Measurements from ENCODE around the gene TBC1D22A.
"Not testable (repeated sequence)": the region's sequence is repeated elsewhere in the genome, so short reads cannot be mapped to it uniquely, and the experiment has no call there.

Gene TBC1D22A

GRCh38 chr22:47114813-47115517 is 352.5 kb downstream of the TBC1D22A start:
- DNase-seq: no peak

- no peak for DNase-seq
Observed at GRCh38 chr22:47115518-47115890, 353.1 kb downstream of the TBC1D22A start.

- DNase-seq: no peak
Observed at GRCh38 chr22:47115921-47116320, 353.5 kb downstream of the TBC1D22A start.

GRCh38 chr22:47116426-47117341 is 354.2 kb downstream of the TBC1D22A start:
- no peak for DNase-seq

- not testable (repeated sequence) for DNase-seq
Observed at GRCh38 chr22:47117442-47117841, 355.0 kb downstream of the TBC1D22A start.

GRCh38 chr22:47119181-47119580 is 356.7 kb downstream of the TBC1D22A start:
- no peak for DNase-seq

GRCh38 chr22:47120399-47120798 is 357.9 kb downstream of the TBC1D22A start:
- DNase-seq: no peak

GRCh38 chr22:47121791-47122190 is 359.3 kb downstream of the TBC1D22A start:
- DNase-seq: no peak

GRCh38 chr22:47122441-47123000 is 360.1 kb downstream of the TBC1D22A start:
- no peak for DNase-seq

GRCh38 chr22:47123006-47123826 is 360.8 kb downstream of the TBC1D22A start:
- DNase-seq: no peak

GRCh38 chr22:47123827-47124442 is 361.5 kb downstream of the TBC1D22A start:
- no peak for DNase-seq

- no peak for DNase-seq
Observed at GRCh38 chr22:47124451-47124881, 362.0 kb downstream of the TBC1D22A start.

- no peak for DNase-seq
Observed at GRCh38 chr22:47124961-47125360, 362.5 kb downstream of the TBC1D22A start.

- peak in 1 of 2 experiments; percentile 9 for DNase-seq
Observed at GRCh38 chr22:47125603-47126002, 363.2 kb downstream of the TBC1D22A start.

GRCh38 chr22:47126344-47126811 is 363.9 kb downstream of the TBC1D22A start:
- DNase-seq: no peak

- DNase-seq: no peak
Observed at GRCh38 chr22:47127441-47127871, 365.0 kb downstream of the TBC1D22A start.

- peak in 1 of 2 experiments; percentile 5 for DNase-seq
Observed at GRCh38 chr22:47128216-47128615, 365.8 kb downstream of the TBC1D22A start.

GRCh38 chr22:47128622-47129215 is 366.3 kb downstream of the TBC1D22A start:
- DNase-seq: no peak

- DNase-seq: no peak
Observed at GRCh38 chr22:47129902-47130635, 367.6 kb downstream of the TBC1D22A start.

- DNase-seq: peak; percentile 20 to 41
Observed at GRCh38 chr22:47130883-47131631, 368.6 kb downstream of the TBC1D22A start.
